WERI-Rb-1 (cell line): ENCODE measurements around the gene TMCO4.

Experiments
- DNase-seq: peaks from one replicate; pipeline ENCODE4 v3.0.0-alpha.2; 2020
- H3K27ac ChIP-seq: fragments of 250-450 bp; sonication (Bioruptor Pico); 2 replicates; pipeline ENCODE4 v1.5.1; 2020; ENCODE audit warnings: mild to moderate bottlenecking, moderate library complexity
- H3K27me3 ChIP-seq: fragments of 250-450 bp; sonication (Bioruptor Pico); 2 replicates; pipeline ENCODE4 v1.5.1; 2021; ENCODE audit warnings: mild to moderate bottlenecking, low read depth, moderate library complexity; ENCODE audit not compliant: insufficient read depth, severe bottlenecking
- H3K36me3 ChIP-seq: fragments of 250-450 bp; sonication (Bioruptor Pico); 2 replicates; pipeline ENCODE4 v1.5.1; 2020; ENCODE audit warnings: mild to moderate bottlenecking, moderate library complexity
- H3K4me3 ChIP-seq: 2 replicates; pipeline ENCODE4 v1.5.1; 2011; ENCODE audit warnings: low read depth, mild to moderate bottlenecking, control low read depth, low read length
- H3K9me3 ChIP-seq: fragments of 250-450 bp; sonication (Bioruptor Pico); 2 replicates; pipeline ENCODE4 v1.5.1; 2021; ENCODE audit warnings: mild to moderate bottlenecking, moderate library complexity; ENCODE audit not compliant: severe bottlenecking
- TF ChIP-seq, protein P1 (sequence below): IDR thresholded peaks from 2 replicates; pipeline ENCODE4 v1.5.1; 2011; ENCODE audit warnings: low read depth, mild to moderate bottlenecking, control low read depth, inconsistent platforms, low read length

The TMCO4 gene

DNA sequence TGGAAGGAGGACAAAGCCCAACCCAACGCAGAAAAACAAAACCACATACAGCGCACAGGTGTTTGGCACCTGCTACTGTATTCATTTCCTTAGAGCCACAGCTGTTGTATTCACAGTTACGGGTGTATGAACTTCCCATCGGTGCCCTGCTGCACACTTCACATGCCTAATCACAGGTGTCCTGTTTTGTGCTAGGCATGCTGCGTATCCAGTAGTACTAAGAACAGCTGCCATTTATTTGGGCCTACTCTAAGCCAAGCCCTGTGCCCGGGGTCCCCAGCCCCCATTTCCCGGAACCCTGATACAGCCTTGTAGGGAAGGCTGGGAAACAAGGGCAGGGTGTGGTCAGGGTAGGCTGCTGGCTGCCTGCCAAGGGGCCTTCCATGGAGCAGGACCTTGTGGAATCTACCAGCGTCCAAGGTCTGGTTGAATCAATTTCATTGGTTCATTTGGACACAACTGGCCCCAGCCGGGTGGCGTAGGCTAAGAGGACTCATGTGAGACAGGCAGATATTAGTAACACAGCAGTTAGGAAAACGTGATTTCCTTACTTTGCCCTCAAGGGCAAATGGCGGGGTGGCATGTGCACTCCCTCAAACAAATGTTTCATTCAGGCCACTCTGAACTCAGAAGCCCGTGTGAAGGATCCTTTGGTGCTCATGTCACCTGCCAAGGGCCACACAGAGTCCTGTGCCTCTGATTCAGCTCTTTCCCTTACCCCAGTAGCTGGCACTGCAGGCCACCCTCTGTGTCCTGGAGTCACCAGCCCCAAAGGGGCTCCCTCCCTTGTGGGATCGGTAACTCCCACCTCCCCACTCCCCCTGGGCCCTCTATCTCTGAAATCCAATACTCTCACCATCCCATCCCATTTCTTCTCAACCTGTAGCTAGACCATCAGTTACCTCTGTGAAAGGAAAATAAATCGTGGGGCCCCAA, 16.4 kb upstream of the TMCO4 start:
- DNase-seq: no peak

GRCh38 chr1:19814681-19815503, 15.2 kb upstream of the TMCO4 start, which contains the start of gene RNF186:
RNF186 (minus strand) TSS chr1:19815283; CDS start chr1:19815101, 182 bp downstream.
- H3K36me3 ChIP-seq: no peaks in the 10 kb centered on the region
- H3K9me3 ChIP-seq: no peaks in the 10 kb centered on the region

More for the DNA sequence above, 16.4 kb upstream of the TMCO4 start:
- Histone ChIP-seq H3K27ac (no peak overlapping the region), H3K4me3 (no peak overlapping the region), H3K9me3 (no peaks in the 10 kb centered on the region), H3K36me3 (no peaks in the 10 kb centered on the region), H3K27me3 (no peaks in the 10 kb centered on the region)
- TF ChIP-seq, protein P1, sequence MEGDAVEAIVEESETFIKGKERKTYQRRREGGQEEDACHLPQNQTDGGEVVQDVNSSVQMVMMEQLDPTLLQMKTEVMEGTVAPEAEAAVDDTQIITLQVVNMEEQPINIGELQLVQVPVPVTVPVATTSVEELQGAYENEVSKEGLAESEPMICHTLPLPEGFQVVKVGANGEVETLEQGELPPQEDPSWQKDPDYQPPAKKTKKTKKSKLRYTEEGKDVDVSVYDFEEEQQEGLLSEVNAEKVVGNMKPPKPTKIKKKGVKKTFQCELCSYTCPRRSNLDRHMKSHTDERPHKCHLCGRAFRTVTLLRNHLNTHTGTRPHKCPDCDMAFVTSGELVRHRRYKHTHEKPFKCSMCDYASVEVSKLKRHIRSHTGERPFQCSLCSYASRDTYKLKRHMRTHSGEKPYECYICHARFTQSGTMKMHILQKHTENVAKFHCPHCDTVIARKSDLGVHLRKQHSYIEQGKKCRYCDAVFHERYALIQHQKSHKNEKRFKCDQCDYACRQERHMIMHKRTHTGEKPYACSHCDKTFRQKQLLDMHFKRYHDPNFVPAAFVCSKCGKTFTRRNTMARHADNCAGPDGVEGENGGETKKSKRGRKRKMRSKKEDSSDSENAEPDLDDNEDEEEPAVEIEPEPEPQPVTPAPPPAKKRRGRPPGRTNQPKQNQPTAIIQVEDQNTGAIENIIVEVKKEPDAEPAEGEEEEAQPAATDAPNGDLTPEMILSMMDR: no peak

DNA sequence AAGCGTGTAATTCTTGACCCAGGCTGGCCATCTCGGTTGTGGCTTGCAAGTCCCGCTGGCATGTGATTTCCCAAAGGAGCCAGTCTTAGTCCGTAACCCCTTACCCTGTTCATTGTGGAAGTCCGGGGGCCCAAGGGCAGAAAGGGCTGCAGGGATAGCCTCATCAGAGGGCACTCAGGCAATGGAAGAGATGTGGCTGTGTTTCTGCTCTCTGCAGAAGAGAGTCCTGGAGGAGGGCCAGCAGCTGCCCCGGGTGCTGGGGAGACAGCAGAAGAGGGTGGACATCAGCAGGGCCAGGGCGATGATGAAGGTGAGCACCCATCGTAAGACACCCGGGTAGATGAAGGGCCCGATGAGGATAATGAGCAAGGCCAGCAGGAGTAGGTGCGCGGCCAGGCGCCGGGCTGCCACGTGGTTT, 14.5 kb upstream of the TMCO4 start:
- TF ChIP-seq, protein P1: no peak
- Histone ChIP-seq H3K9me3 (no peaks in the 10 kb centered on the region), H3K4me3 (no peak overlapping the region), H3K36me3 (no peaks in the 10 kb centered on the region), H3K27ac (no peak overlapping the region), H3K27me3 (no peaks in the 10 kb centered on the region)
- DNase-seq: no peak

More at GRCh38 chr1:19814681-19815503, 15.2 kb upstream of the TMCO4 start, which contains the start of gene RNF186:
- H3K4me3 ChIP-seq: no peak within 1 kb of the TSS
- no peak for DNase-seq
- H3K27ac ChIP-seq: no peak within 1 kb of the TSS
- H3K27me3 ChIP-seq: no peaks in the 10 kb centered on the region
- TF ChIP-seq, protein P1: no peak

GRCh38 chr1:19813643-19813960, 13.9 kb upstream of the TMCO4 start:
- TF ChIP-seq, protein P1: no peak

GRCh38 chr1:19812875-19813642, 13.3 kb upstream of the TMCO4 start:
- TF ChIP-seq, protein P1: no peak
- H3K4me3 ChIP-seq: no peak overlapping the region
- no peaks in the 10 kb centered on the region for H3K36me3 ChIP-seq
- H3K27me3 ChIP-seq: no peaks in the 10 kb centered on the region
- no peak overlapping the region for H3K27ac ChIP-seq
- DNase-seq: no peak
- H3K9me3 ChIP-seq: no peaks in the 10 kb centered on the region

More at GRCh38 chr1:19813643-19813960, 13.9 kb upstream of the TMCO4 start:
- Histone ChIP-seq H3K36me3 (no peaks in the 10 kb centered on the region), H3K27ac (no peak overlapping the region), H3K27me3 (no peaks in the 10 kb centered on the region), H3K9me3 (no peaks in the 10 kb centered on the region), H3K4me3 (no peak overlapping the region)
- no peak for DNase-seq
